Epithelial cell of esophagus (primary cell): Measurements from ENCODE around the gene MBOAT7.

Experiments
- DNase-seq: peaks from one replicate; pipeline ENCODE4 v3.0.0; 2010; ENCODE audit warnings: low read depth
- H3K4me3 ChIP-seq: 2 replicates; pipeline ENCODE4 v1.5.1; 2011; ENCODE audit warnings: mild to moderate bottlenecking, low read length, control low read depth
- TF ChIP-seq, protein P1 (sequence below): IDR thresholded peaks from 2 replicates; pipeline ENCODE4 v1.5.1; 2011; ENCODE audit warnings: low read depth, mild to moderate bottlenecking, low read length, control low read depth, inconsistent platforms; ENCODE audit not compliant: insufficient read depth; ENCODE audit errors: missing control alignments

MBOAT7 gene

DNA sequence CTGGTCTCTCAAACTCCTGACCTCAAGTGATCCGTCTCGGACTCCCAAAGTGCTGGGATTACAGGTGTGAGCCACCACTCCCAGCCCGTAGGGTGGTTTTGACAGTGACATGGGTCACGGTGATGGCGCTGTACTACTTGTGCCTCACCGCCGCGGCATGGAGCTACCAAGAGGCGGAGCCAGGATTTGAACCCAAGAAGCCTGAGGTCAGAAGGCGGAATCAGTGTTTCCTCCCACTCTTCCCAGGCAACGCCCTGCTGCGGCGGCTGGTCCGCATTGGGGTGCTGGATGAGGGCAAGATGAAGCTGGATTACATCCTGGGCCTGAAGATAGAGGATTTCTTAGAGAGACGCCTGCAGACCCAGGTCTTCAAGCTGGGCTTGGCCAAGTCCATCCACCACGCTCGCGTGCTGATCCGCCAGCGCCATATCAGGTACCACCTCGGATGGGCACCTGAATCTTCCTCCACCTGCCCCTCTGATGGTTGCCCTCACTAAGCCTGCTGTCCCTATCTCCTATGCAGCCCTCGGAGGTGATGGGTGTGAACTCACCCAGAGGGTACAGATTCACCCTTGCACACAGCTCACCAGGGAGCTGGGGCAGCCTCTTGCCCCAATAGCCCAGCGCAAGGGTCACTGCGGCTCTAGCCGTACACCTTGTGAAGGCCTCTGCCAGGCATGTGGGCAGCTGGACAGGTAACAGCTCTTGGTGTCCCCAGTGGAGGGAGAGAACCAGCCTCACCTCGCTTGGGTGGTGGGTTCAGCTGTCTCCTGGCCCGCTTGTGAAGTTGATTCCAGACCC lies 16.9 kb upstream of the MBOAT7 start:
- no peak overlapping the region for H3K4me3 ChIP-seq
- TF ChIP-seq, protein P1, sequence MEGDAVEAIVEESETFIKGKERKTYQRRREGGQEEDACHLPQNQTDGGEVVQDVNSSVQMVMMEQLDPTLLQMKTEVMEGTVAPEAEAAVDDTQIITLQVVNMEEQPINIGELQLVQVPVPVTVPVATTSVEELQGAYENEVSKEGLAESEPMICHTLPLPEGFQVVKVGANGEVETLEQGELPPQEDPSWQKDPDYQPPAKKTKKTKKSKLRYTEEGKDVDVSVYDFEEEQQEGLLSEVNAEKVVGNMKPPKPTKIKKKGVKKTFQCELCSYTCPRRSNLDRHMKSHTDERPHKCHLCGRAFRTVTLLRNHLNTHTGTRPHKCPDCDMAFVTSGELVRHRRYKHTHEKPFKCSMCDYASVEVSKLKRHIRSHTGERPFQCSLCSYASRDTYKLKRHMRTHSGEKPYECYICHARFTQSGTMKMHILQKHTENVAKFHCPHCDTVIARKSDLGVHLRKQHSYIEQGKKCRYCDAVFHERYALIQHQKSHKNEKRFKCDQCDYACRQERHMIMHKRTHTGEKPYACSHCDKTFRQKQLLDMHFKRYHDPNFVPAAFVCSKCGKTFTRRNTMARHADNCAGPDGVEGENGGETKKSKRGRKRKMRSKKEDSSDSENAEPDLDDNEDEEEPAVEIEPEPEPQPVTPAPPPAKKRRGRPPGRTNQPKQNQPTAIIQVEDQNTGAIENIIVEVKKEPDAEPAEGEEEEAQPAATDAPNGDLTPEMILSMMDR, result no peak
- no peak for DNase-seq

DNA sequence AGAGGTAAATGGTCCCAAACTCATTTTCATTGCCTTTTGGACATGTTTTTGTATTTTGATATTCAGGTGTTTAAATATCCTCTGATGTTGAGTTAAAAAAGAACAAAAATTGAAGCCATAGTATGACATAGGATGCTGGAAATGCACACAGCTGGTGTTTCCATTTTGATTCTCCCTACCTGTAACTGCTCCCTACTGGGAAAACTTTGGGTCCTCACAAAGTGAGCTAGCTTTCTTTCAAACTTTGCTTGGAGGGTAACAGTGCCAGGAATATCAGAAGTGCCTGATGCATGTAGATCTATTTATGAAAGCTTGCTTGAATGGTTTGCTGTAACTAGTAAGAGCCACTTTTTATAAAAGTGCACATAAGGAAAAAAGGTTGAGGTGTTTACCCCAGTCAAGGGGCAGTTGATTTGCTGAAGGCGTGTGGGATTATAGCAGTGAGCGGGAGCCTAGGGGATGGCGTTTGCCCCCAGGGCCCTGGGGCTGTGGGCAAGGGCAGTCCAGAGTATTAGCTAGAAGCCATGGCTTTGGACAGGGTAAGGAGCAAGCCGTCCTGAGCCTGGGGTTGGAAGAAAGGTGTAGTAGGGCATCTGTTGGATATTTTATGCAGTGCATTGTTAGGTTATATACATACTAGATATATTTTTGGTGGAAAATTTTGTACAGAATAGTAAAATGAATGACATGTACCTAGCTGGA lies 15.5 kb upstream of the MBOAT7 start:
- TF ChIP-seq, protein P1, result no peak
- H3K4me3 ChIP-seq, result no peak overlapping the region
- DNase-seq, result no peak

DNA sequence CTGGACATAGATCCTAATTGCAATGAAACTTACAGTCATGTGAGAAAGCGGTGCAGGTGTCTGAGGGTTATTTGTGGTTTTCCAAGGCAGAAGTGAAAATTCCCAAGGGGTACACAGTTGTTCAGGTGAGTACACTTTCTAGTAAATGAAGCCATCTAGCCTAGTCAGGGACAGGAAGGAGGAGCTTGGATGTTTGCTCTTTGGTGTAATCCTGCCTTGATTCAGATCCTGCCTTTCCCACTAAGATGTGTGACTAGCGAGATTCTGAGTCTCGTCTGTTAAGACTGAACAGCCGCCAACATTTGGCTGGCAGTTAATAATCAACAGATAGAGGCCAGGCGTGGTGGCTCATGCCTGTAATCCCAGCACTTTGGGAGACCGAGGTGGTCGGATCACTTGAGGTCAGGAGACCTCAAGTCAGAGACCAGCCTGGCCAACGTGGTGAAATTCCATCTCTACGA lies 13.8 kb upstream of the MBOAT7 start:
- TF ChIP-seq, protein P1, result no peak
- peak overlapping the region; percentile 91 for H3K4me3 ChIP-seq
- DNase-seq, result no peak

- TF ChIP-seq, protein P1, result no peak
- H3K4me3 ChIP-seq, result peak overlapping the region; percentile 91
- peak; percentile 29 for DNase-seq
Measured at GRCh38 chr19:54201980-54202379, 12.6 kb upstream of the MBOAT7 start.

DNA sequence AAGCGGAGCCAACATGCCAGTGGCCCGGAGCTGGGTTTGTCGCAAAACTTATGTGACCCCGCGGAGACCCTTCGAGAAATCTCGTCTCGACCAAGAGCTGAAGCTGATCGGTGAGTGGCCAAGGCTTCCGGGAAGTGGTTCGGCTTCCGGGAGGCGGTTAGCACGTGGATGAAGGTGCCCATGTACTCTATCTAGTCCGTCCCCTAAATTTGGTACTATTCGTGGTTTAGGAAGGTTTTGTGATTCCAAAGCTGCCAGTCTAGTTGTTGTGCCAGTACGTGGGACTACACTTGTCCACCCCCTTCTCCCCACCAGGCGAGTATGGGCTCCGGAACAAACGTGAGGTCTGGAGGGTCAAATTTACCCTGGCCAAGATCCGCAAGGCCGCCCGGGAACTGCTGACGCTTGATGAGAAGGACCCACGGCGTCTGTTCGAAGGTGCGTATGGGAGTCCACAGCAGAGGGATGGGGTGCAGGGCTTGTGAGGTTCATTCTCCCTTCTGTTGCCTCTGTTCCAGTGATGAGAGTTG lies 11.9 kb upstream of the MBOAT7 start:
- DNase-seq, result no peak
- TF ChIP-seq, protein P1, result no peak
- peak overlapping the region; percentile 91 for H3K4me3 ChIP-seq

DNA sequence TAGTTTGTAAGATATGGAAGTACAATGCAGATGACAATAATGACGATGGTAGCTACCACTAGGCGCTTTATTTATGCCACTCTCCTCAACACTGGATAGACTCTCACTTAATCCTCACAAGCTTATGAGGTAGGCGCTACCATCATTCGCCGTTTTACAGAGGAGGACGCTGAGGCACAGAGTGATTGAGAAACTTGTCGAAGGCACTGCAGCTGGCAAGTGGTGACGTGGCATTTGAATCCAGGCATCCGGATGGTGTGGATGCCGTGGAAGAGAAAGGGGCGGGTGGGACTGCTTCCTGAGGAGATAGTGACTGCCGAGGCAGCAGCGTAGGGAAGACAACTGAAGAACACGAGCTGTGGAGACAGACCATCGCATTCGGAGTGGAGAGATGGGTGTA lies 10.0 kb upstream of the MBOAT7 start:
- H3K4me3 ChIP-seq, result no peak overlapping the region
- DNase-seq, result no peak
- TF ChIP-seq, protein P1, result no peak

GRCh38 chr19:54197121-54197520 lies 7.7 kb upstream of the MBOAT7 start:
- no peak for DNase-seq
- TF ChIP-seq, protein P1, result no peak

More at GRCh38 chr19:54197121-54197520, 7.7 kb upstream of the MBOAT7 start:
- no peak overlapping the region for H3K4me3 ChIP-seq
